CD4-positive, alpha-beta T cell (primary cell): Measurements from ENCODE around the gene EPHB4. TPM values are rescaled to one million over a fixed set of nuclear protein-coding genes. Genes with fewer than 3 reads are reported as not detected.

Source experiments
- ATAC-seq: fragments of 200-7000 bp; cut with Tn5 transposase; one replicate; pipeline ENCODE4 v1.10.0; 2022; ENCODE audit warnings: mild to moderate bottlenecking; ENCODE audit not compliant: poor library complexity
- CTCF ChIA-PET: fragments of 350-600 bp; sonication (Branson Sonifier 250); formaldehyde crosslinking; loops from one replicate; lab custom pipeline; 2021; ENCODE audit warnings: antibody characterized with exemption, inconsistent platforms; lab: Charles Lee
- POLR2A ChIA-PET: fragments of 350-600 bp; sonication (Branson Sonifier 250); formaldehyde crosslinking; loops from one replicate; lab custom pipeline; 2021; ENCODE audit warnings: antibody characterized with exemption, inconsistent platforms; lab: Charles Lee
- DNase-seq, 14 experiments: peaks; one replicate each; pipeline ENCODE4 v3.0.0-alpha.2; 2013 to 2020; ENCODE audit warnings: mixed read lengths in 2 of 14
- H3K27ac ChIP-seq, 2 donors: one replicate each; pipeline versions ENCODE4 v1.5.1 to v1.7.0; 2013; ENCODE audit warnings: low read length in 2 of 2, low read depth in 1 of 2, mild to moderate bottlenecking in 1 of 2
- H3K27me3 ChIP-seq, 2 experiments: 1 replicate in 1 of 2; 2 replicates in 1 of 2; pipeline versions ENCODE4 v1.6.1 to v1.7.0; 2013; ENCODE audit warnings: low read length in 2 of 2, control low read depth in 1 of 2, mild to moderate bottlenecking in 1 of 2, moderate library complexity in 1 of 2; ENCODE audit not compliant: insufficient read depth in 2 of 2, control insufficient read depth in 1 of 2
- H3K36me3 ChIP-seq: one replicate; pipeline ENCODE4 v1.6.1; 2013; ENCODE audit warnings: low read length, control low read depth; ENCODE audit not compliant: insufficient read depth
- H3K4me1 ChIP-seq: one replicate; pipeline ENCODE4 v1.6.1; 2013; ENCODE audit warnings: low read length, control low read depth; ENCODE audit not compliant: insufficient read depth
- H3K4me3 ChIP-seq: one replicate; pipeline ENCODE4 v1.5.1; 2013; ENCODE audit warnings: mild to moderate bottlenecking, low read length, moderate library complexity
- H3K9me3 ChIP-seq, 2 experiments: 1 replicate in 1 of 2; 2 replicates in 1 of 2; pipeline versions ENCODE4 v1.6.1 to v1.7.0; 2013; ENCODE audit warnings: low read length in 2 of 2, mild to moderate bottlenecking in 2 of 2, control low read depth in 1 of 2, moderate library complexity in 1 of 2; ENCODE audit not compliant: control insufficient read depth in 1 of 2, insufficient read depth in 1 of 2
- H3K27ac Mint-ChIP-seq: one replicate; pipeline ENCODE4 v1.8.0; 2020; ENCODE audit warnings: mixed read lengths
- H3K27me3 Mint-ChIP-seq: one replicate; pipeline ENCODE4 v1.8.0; 2021; ENCODE audit warnings: mixed read lengths
- H3K36me3 Mint-ChIP-seq: one replicate; pipeline ENCODE4 v1.8.0; 2021; ENCODE audit warnings: low read depth, mixed read lengths
- H3K4me1 Mint-ChIP-seq: one replicate; pipeline ENCODE4 v1.8.0; 2021; ENCODE audit warnings: low read depth, mixed read lengths
- H3K4me3 Mint-ChIP-seq: one replicate; pipeline ENCODE4 v1.8.0; 2020; ENCODE audit warnings: mild to moderate bottlenecking, mixed read lengths
- H3K9me3 Mint-ChIP-seq: one replicate; pipeline ENCODE4 v1.8.0; 2020; ENCODE audit warnings: mixed read lengths
- CTCF ChIP-seq: fragments of 200-600 bp; IDR thresholded peaks from one replicate; pipeline ENCODE4 v1.8.0; 2022; ENCODE audit warnings: antibody characterized with exemption, mild to moderate bottlenecking
- intact Hi-C, 2 experiments: fragments of 100-400 bp; cut with DNase I in 1 of 2; cut with micrococcal nuclease in 1 of 2; formaldehyde crosslinking; loops; one replicate each; pipeline versions ENCODE4 v1.15.1 to v1.9.0; 2023 to 2025; cut with DNase I, micrococcal nuclease
- total RNA-seq, 174 experiments: library from RNA in 2 of 174; stranded (reverse) in 2 of 174; gene quantifications; one replicate each; pipeline ENCODE4 v1.2.3 and lab custom pipeline; 2021 to 2026

The EPHB4 gene
- total RNA-seq, 2 experiments from 2014 or later, result 8.4 to 8.9 TPM

- Histone ChIP-seq H3K36me3 (no peaks in the 10 kb centered on the region), H3K27me3 (peaks cover 0 to 8% of the 10 kb centered on the region in 2 experiments), H3K9me3 (no peaks in the 10 kb centered on the region), H3K27ac (no peak overlapping the region), H3K4me1 (peaks cover 4% of the 10 kb centered on the region), H3K4me3 (no peak overlapping the region)
- Mint-ChIP-seq H3K9me3 (no peaks in the 10 kb centered on the region), H3K27me3 (no peaks in the 10 kb centered on the region), H3K27ac (no peak overlapping the region), H3K36me3 (no peaks in the 10 kb centered on the region), H3K4me1 (no peaks in the 10 kb centered on the region), H3K4me3 (no peak overlapping the region)
- no peak for ATAC-seq
- intact Hi-C loops, result loop anchor here in 1 of 2 experiments (2.0 to 5.0 kb wide), 2 partner anchors 257 to 685 kb away; no protein-coding TSS in a partner anchor
- DNase-seq, result peak in 1 of 14 experiments; percentile 24
- TF ChIP-seq CTCF, result no peak
- ChIA-PET POLR2A (interaction anchor here (0.6 kb wide), 1 partner anchor 50 kb away, joined by 3 read pairs; the partner anchor contains the start of gene SLC12A9), CTCF (interaction anchor here (1.5 kb wide), 1 partner anchor 50 kb away, joined by 6 read pairs; the partner anchor contains the start of gene SLC12A9)
Observed at GRCh38 chr7:100801833-100802568, 25.3 kb downstream of the EPHB4 start.

- H3K4me3 ChIP-seq, result no peak overlapping the region
- CTCF ChIA-PET, result interaction anchor here (0.6 to 1.3 kb wide), 6 partner anchors 18 to 345 kb away, joined by 3 to 21 read pairs (median 3); partner anchors contain the start of genes POP7 and SLC12A9
- POLR2A ChIA-PET, result interaction anchor here (0.6 to 0.7 kb wide), 2 partner anchors 53 to 76 kb away, joined by 3 read pairs; partner anchors contain the start of genes SLC12A9 and SRRT
- H3K27ac ChIP-seq, result no peak overlapping the region
- no peaks in the 10 kb centered on the region for H3K36me3 ChIP-seq
- ATAC-seq (peak; percentile 62), DNase-seq (peak; percentile 10 to 70 (median 28))
- H3K36me3 Mint-ChIP-seq, result no peaks in the 10 kb centered on the region
- no peaks in the 10 kb centered on the region for H3K9me3 ChIP-seq
- H3K27me3 Mint-ChIP-seq, result peaks cover 4% of the 10 kb centered on the region
- no peaks in the 10 kb centered on the region for H3K4me1 Mint-ChIP-seq
- H3K27me3 ChIP-seq, result peaks cover 0 to 8% of the 10 kb centered on the region in 2 experiments
- TF ChIP-seq CTCF, result peak; percentile 40
- no peaks in the 10 kb centered on the region for H3K9me3 Mint-ChIP-seq
- H3K4me1 ChIP-seq, result peaks cover 4% of the 10 kb centered on the region
- intact Hi-C loops, result loop anchor here (1.0 to 5.0 kb wide), 3 partner anchors 53 to 278 kb away; partner anchors contain the start of gene SLC12A9 (in 2 of the 2)
- H3K27ac Mint-ChIP-seq, result no peak overlapping the region
- no peak overlapping the region for H3K4me3 Mint-ChIP-seq
Observed at GRCh38 chr7:100799037-100799896, 28.1 kb downstream of the EPHB4 start.

GRCh38 chr7:100794741-100795140, 32.6 kb downstream of the EPHB4 start:
- H3K9me3 Mint-ChIP-seq, result no peaks in the 10 kb centered on the region
- DNase-seq (no peak), ATAC-seq (no peak)
- ChIA-PET POLR2A (no interaction called here), CTCF (no interaction called here)
- intact Hi-C loops, result loop anchor here in 1 of 2 experiments (5.0 kb wide), 2 partner anchors 263 to 283 kb away; no protein-coding TSS in a partner anchor
- no peaks in the 10 kb centered on the region for H3K9me3 ChIP-seq
- H3K36me3 Mint-ChIP-seq, result no peaks in the 10 kb centered on the region
- peaks cover 4% of the 10 kb centered on the region for H3K4me1 ChIP-seq
- H3K27me3 Mint-ChIP-seq, result peaks cover 5% of the 10 kb centered on the region
- no peak for TF ChIP-seq CTCF
- no peak overlapping the region for H3K4me3 ChIP-seq
- no peaks in the 10 kb centered on the region for H3K4me1 Mint-ChIP-seq
- H3K36me3 ChIP-seq, result no peaks in the 10 kb centered on the region
- H3K27ac ChIP-seq, result no peak overlapping the region
- peaks cover 5 to 6% of the 10 kb centered on the region in 2 experiments for H3K27me3 ChIP-seq
- H3K27ac Mint-ChIP-seq, result no peak overlapping the region
- H3K4me3 Mint-ChIP-seq, result no peak overlapping the region
